ENCODE measurements around the gene KRTAP12-1. TPM values are rescaled to one million over a fixed set of nuclear protein-coding genes. Genes with fewer than 3 reads are reported as not detected.
"Not testable (repeated sequence)": the region's sequence is repeated elsewhere in the genome, so short reads cannot be mapped to it uniquely, and the experiment has no call there.

Gene KRTAP12-1
- total and polyA plus RNA-seq, 2 donors: not detected

GRCh38 chr21:44666401-44667320 lies 15.3 kb downstream of the KRTAP12-1 start, which contains the start of gene KRTAP12-2:
Gene KRTAP12-2, minus strand, starts transcription at chr21:44666927. Its CDS starts 41 bp downstream, at chr21:44666886.
- Histone ChIP-seq H3K36me3 (ENCODE audit: control insufficient read depth in 2 of 2, insufficient read depth in 2 of 2, low read length in 1 of 2) (no peaks in the 10 kb centered on the region), H3K4me1 (ENCODE audit: control insufficient read depth in 2 of 2, insufficient read depth in 2 of 2, low read length in 2 of 2) (no peaks in the 10 kb centered on the region), H3K4me3 (ENCODE audit: low read length in 2 of 2) (no peak within 1 kb of the TSS), H3K9me3 (ENCODE audit: control insufficient read depth in 2 of 2, insufficient read depth in 1 of 2, low read length in 1 of 2) (peaks cover 4 to 8% of the 10 kb centered on the region in 2 donors), H3K27ac (ENCODE audit: low read depth in 1 of 2, low read length in 1 of 2) (no peak within 1 kb of the TSS), H3K27me3 (ENCODE audit: control insufficient read depth in 2 of 2, insufficient read depth in 1 of 2, low read length in 1 of 2) (no peaks in the 10 kb centered on the region)
- no peak for DNase-seq (ENCODE audit: low read depth in 6 of 9, low spot score in 9 of 9)
- 80% methylated on average over 19 of the region's 19 CpGs for WGBS

- WGBS: 96% methylated on average over 5 of the region's 5 CpGs
- Histone ChIP-seq H3K27me3 (ENCODE audit: control insufficient read depth in 2 of 2, insufficient read depth in 1 of 2, low read length in 1 of 2) (no peaks in the 10 kb centered on the region), H3K36me3 (ENCODE audit: control insufficient read depth in 2 of 2, insufficient read depth in 2 of 2, low read length in 1 of 2) (no peaks in the 10 kb centered on the region), H3K4me3 (ENCODE audit: low read length in 2 of 2) (no peak overlapping the region), H3K9me3 (ENCODE audit: control insufficient read depth in 2 of 2, insufficient read depth in 1 of 2, low read length in 1 of 2) (peaks cover 0 to 3% of the 10 kb centered on the region in 2 donors), H3K27ac (ENCODE audit: low read depth in 1 of 2, low read length in 1 of 2) (no peak overlapping the region), H3K4me1 (ENCODE audit: control insufficient read depth in 2 of 2, insufficient read depth in 2 of 2, low read length in 2 of 2) (no peaks in the 10 kb centered on the region)
- no peak for DNase-seq (ENCODE audit: low read depth in 6 of 9, low spot score in 9 of 9)
Measured at GRCh38 chr21:44664691-44665090, 17.3 kb downstream of the KRTAP12-1 start.

GRCh38 chr21:44661567-44661966 lies 20.4 kb downstream of the KRTAP12-1 start:
- H3K4me1 ChIP-seq (ENCODE audit: control insufficient read depth in 2 of 2, insufficient read depth in 2 of 2, low read length in 2 of 2); H3K9me3 ChIP-seq (ENCODE audit: control insufficient read depth in 2 of 2, insufficient read depth in 1 of 2, low read length in 1 of 2); H3K4me3 ChIP-seq (ENCODE audit: low read length in 2 of 2); H3K27me3 ChIP-seq (ENCODE audit: control insufficient read depth in 2 of 2, insufficient read depth in 1 of 2, low read length in 1 of 2); H3K27ac ChIP-seq (ENCODE audit: low read depth in 1 of 2, low read length in 1 of 2); H3K36me3 ChIP-seq (ENCODE audit: control insufficient read depth in 2 of 2, insufficient read depth in 2 of 2, low read length in 1 of 2); DNase-seq (ENCODE audit: low read depth in 6 of 9, low spot score in 9 of 9): not testable (repeated sequence)
- 63% methylated on average over 7 of the region's 7 CpGs for WGBS

GRCh38 chr21:44658913-44659595 lies 22.9 kb downstream of the KRTAP12-1 start:
- peaks cover 0 to 19% of the 10 kb centered on the region in 2 donors for H3K9me3 ChIP-seq (ENCODE audit: control insufficient read depth in 2 of 2, insufficient read depth in 1 of 2, low read length in 1 of 2)
- H3K27me3 ChIP-seq (ENCODE audit: control insufficient read depth in 2 of 2, insufficient read depth in 1 of 2, low read length in 1 of 2): peaks cover 0 to 2% of the 10 kb centered on the region in 2 donors
- peaks cover 0 to 2% of the 10 kb centered on the region in 2 donors for H3K4me1 ChIP-seq (ENCODE audit: control insufficient read depth in 2 of 2, insufficient read depth in 2 of 2, low read length in 2 of 2)
- H3K4me3 ChIP-seq (ENCODE audit: low read length in 2 of 2): no peak overlapping the region
- WGBS: 64% methylated on average over 11 of the region's 11 CpGs
- H3K36me3 ChIP-seq (ENCODE audit: control insufficient read depth in 2 of 2, insufficient read depth in 2 of 2, low read length in 1 of 2): no peaks in the 10 kb centered on the region
- no peak for DNase-seq (ENCODE audit: low read depth in 6 of 9, low spot score in 9 of 9)
- no peak overlapping the region for H3K27ac ChIP-seq (ENCODE audit: low read depth in 1 of 2, low read length in 1 of 2)

- Histone ChIP-seq H3K27me3 (ENCODE audit: control insufficient read depth in 2 of 2, insufficient read depth in 1 of 2, low read length in 1 of 2) (peaks cover 0 to 2% of the 10 kb centered on the region in 2 donors), H3K4me1 (ENCODE audit: control insufficient read depth in 2 of 2, insufficient read depth in 2 of 2, low read length in 2 of 2) (peaks cover 0 to 2% of the 10 kb centered on the region in 2 donors), H3K4me3 (ENCODE audit: low read length in 2 of 2) (no peak overlapping the region), H3K9me3 (ENCODE audit: control insufficient read depth in 2 of 2, insufficient read depth in 1 of 2, low read length in 1 of 2) (peaks cover 0 to 21% of the 10 kb centered on the region in 2 donors), H3K36me3 (ENCODE audit: control insufficient read depth in 2 of 2, insufficient read depth in 2 of 2, low read length in 1 of 2) (no peaks in the 10 kb centered on the region), H3K27ac (ENCODE audit: low read depth in 1 of 2, low read length in 1 of 2) (no peak overlapping the region)
- 87% methylated on average over 5 of the region's 5 CpGs for WGBS
- DNase-seq (ENCODE audit: low read depth in 6 of 9, low spot score in 9 of 9): no peak
Measured at GRCh38 chr21:44658541-44658910, 23.4 kb downstream of the KRTAP12-1 start.

- 73% methylated on average over 26 of the region's 26 CpGs for WGBS
Measured at GRCh38 chr21:44657635-44658540, 24.1 kb downstream of the KRTAP12-1 start, which contains the start of gene KRTAP12-3. Gene KRTAP12-3, plus strand, starts transcription at chr21:44657932. Its CDS starts 48 bp downstream, at chr21:44657980.

GRCh38 chr21:44656868-44657267 lies 25.1 kb downstream of the KRTAP12-1 start:
- Histone ChIP-seq H3K27me3 (ENCODE audit: control insufficient read depth in 2 of 2, insufficient read depth in 1 of 2, low read length in 1 of 2) (peaks cover 0 to 2% of the 10 kb centered on the region in 2 donors), H3K4me3 (ENCODE audit: low read length in 2 of 2) (no peak overlapping the region), H3K4me1 (ENCODE audit: control insufficient read depth in 2 of 2, insufficient read depth in 2 of 2, low read length in 2 of 2) (peaks cover 0 to 2% of the 10 kb centered on the region in 2 donors), H3K27ac (ENCODE audit: low read depth in 1 of 2, low read length in 1 of 2) (no peak overlapping the region), H3K9me3 (ENCODE audit: control insufficient read depth in 2 of 2, insufficient read depth in 1 of 2, low read length in 1 of 2) (peaks cover 1 to 21% of the 10 kb centered on the region in 2 donors), H3K36me3 (ENCODE audit: control insufficient read depth in 2 of 2, insufficient read depth in 2 of 2, low read length in 1 of 2) (no peaks in the 10 kb centered on the region)
- no peak for DNase-seq (ENCODE audit: low read depth in 6 of 9, low spot score in 9 of 9)
- 95% methylated on average over 1 of the region's 1 CpG for WGBS

More at GRCh38 chr21:44657635-44658540, 24.1 kb downstream of the KRTAP12-1 start, which contains the start of gene KRTAP12-3:
- H3K27me3 ChIP-seq (ENCODE audit: control insufficient read depth in 2 of 2, insufficient read depth in 1 of 2, low read length in 1 of 2): peaks cover 0 to 2% of the 10 kb centered on the region in 2 donors
- peaks cover 1 to 21% of the 10 kb centered on the region in 2 donors for H3K9me3 ChIP-seq (ENCODE audit: control insufficient read depth in 2 of 2, insufficient read depth in 1 of 2, low read length in 1 of 2)
- peak in 1 of 9 donors; percentile 10 for DNase-seq (ENCODE audit: low read depth in 6 of 9, low spot score in 9 of 9)
- peaks cover 0 to 2% of the 10 kb centered on the region in 2 donors for H3K4me1 ChIP-seq (ENCODE audit: control insufficient read depth in 2 of 2, insufficient read depth in 2 of 2, low read length in 2 of 2)
- H3K27ac ChIP-seq (ENCODE audit: low read depth in 1 of 2, low read length in 1 of 2): no peak within 1 kb of the TSS
- no peak within 1 kb of the TSS for H3K4me3 ChIP-seq (ENCODE audit: low read length in 2 of 2)
- H3K36me3 ChIP-seq (ENCODE audit: control insufficient read depth in 2 of 2, insufficient read depth in 2 of 2, low read length in 1 of 2): no peaks in the 10 kb centered on the region

- peaks cover 0 to 2% of the 10 kb centered on the region in 2 donors for H3K4me1 ChIP-seq (ENCODE audit: control insufficient read depth in 2 of 2, insufficient read depth in 2 of 2, low read length in 2 of 2)
Measured at GRCh38 chr21:44654576-44655175, 27.3 kb downstream of the KRTAP12-1 start, which contains the start of gene KRTAP12-4. Gene KRTAP12-4, minus strand, starts transcription at chr21:44654659. Its CDS starts 45 bp downstream, at chr21:44654614.

More at GRCh38 chr21:44654576-44655175, 27.3 kb downstream of the KRTAP12-1 start, which contains the start of gene KRTAP12-4:
- no peak within 1 kb of the TSS for H3K4me3 ChIP-seq (ENCODE audit: low read length in 2 of 2)
- no peak for DNase-seq (ENCODE audit: low read depth in 6 of 9, low spot score in 9 of 9)
- peaks cover 0 to 2% of the 10 kb centered on the region in 2 donors for H3K27me3 ChIP-seq (ENCODE audit: control insufficient read depth in 2 of 2, insufficient read depth in 1 of 2, low read length in 1 of 2)
- H3K27ac ChIP-seq (ENCODE audit: low read depth in 1 of 2, low read length in 1 of 2): no peak within 1 kb of the TSS
- 62% methylated on average over 9 of the region's 9 CpGs for WGBS
- H3K36me3 ChIP-seq (ENCODE audit: control insufficient read depth in 2 of 2, insufficient read depth in 2 of 2, low read length in 1 of 2): no peaks in the 10 kb centered on the region
- peaks cover 1 to 19% of the 10 kb centered on the region in 2 donors for H3K9me3 ChIP-seq (ENCODE audit: control insufficient read depth in 2 of 2, insufficient read depth in 1 of 2, low read length in 1 of 2)
